ENCODE results near the gene TPK1. TPM values are rescaled to one million over a fixed set of nuclear protein-coding genes. Genes with fewer than 3 reads are reported as not detected.
A peak's percentile ranks its signal among the peaks of the same experiment; 100 is the strongest.
"Not testable (repeated sequence)": the region's sequence is repeated elsewhere in the genome, so short reads cannot be mapped to it uniquely, and the experiment has no call there.

Gene TPK1
- total and polyA plus RNA-seq, 7 donors: 1.7 to 5.1 (median 2.5) TPM

- TF ChIP-seq CTCF (IDR thresholded peaks at IDR 0.05): no peak
- ATAC-seq (no peak), DNase-seq (no peak)
- Histone ChIP-seq H3K27me3 (ENCODE audit: insufficient read depth in 3 of 3, low read length in 2 of 3) (no peaks in the 10 kb centered on the region), H3K27ac (no peak overlapping the region), H3K4me1 (no peaks in the 10 kb centered on the region), H3K9me3 (no peaks in the 10 kb centered on the region), H3K4me3 (no peak overlapping the region), H3K36me3 (ENCODE audit: insufficient read depth in 1 of 2, low read depth in 1 of 2) (no peaks in the 10 kb centered on the region)
- intact Hi-C loops (cut with DNase I): no loop called here
- 85 to 88% (median 85%) methylated on average over 3 of the region's 3 CpGs for WGBS, 3 donors
These were observed 397.1 kb downstream of the TPK1 start for GRCh38 chr7:144438759-144439158.

GRCh38 chr7:144437370-144438191 lies 398.3 kb downstream of the TPK1 start:
- H3K4me1 ChIP-seq: no peaks in the 10 kb centered on the region
- no peak for ATAC-seq
- no peak for DNase-seq
- no peak overlapping the region for H3K27ac ChIP-seq
- intact Hi-C loops (cut with DNase I): no loop called here
- WGBS, 3 donors: 79 to 82% (median 82%) methylated on average over 4 of the region's 4 CpGs
- peak; percentile 22 for TF ChIP-seq CTCF (IDR thresholded peaks at IDR 0.05)
- H3K36me3 ChIP-seq (ENCODE audit: insufficient read depth in 1 of 2, low read depth in 1 of 2): no peaks in the 10 kb centered on the region
- H3K4me3 ChIP-seq: no peak overlapping the region
- no peaks in the 10 kb centered on the region for H3K9me3 ChIP-seq
- H3K27me3 ChIP-seq (ENCODE audit: insufficient read depth in 3 of 3, low read length in 2 of 3): no peaks in the 10 kb centered on the region

GRCh38 chr7:144436500-144436899 lies 399.4 kb downstream of the TPK1 start:
- H3K4me1 ChIP-seq: no peaks in the 10 kb centered on the region
- ATAC-seq (no peak), DNase-seq (no peak)
- TF ChIP-seq CTCF (IDR thresholded peaks at IDR 0.05): no peak
- no peak overlapping the region for H3K27ac ChIP-seq
- WGBS, 3 donors: 73 to 75% (median 74%) methylated on average over 9 of the region's 9 CpGs
- no peaks in the 10 kb centered on the region for H3K27me3 ChIP-seq (ENCODE audit: insufficient read depth in 3 of 3, low read length in 2 of 3)
- no peak overlapping the region for H3K4me3 ChIP-seq
- no peaks in the 10 kb centered on the region for H3K36me3 ChIP-seq (ENCODE audit: insufficient read depth in 1 of 2, low read depth in 1 of 2)
- H3K9me3 ChIP-seq: no peaks in the 10 kb centered on the region
- intact Hi-C loops (cut with DNase I): no loop called here

GRCh38 chr7:144428431-144428830 lies 407.4 kb downstream of the TPK1 start:
- Histone ChIP-seq H3K9me3 (no peaks in the 10 kb centered on the region), H3K36me3 (ENCODE audit: insufficient read depth in 1 of 2, low read depth in 1 of 2) (no peaks in the 10 kb centered on the region), H3K27ac (no peak overlapping the region), H3K27me3 (ENCODE audit: insufficient read depth in 3 of 3, low read length in 2 of 3) (no peaks in the 10 kb centered on the region), H3K4me1 (no peaks in the 10 kb centered on the region), H3K4me3 (no peak overlapping the region)
- no peak for DNase-seq
- no peak for TF ChIP-seq CTCF (IDR thresholded peaks at IDR 0.05)
- no peak for ATAC-seq
- intact Hi-C loops (cut with DNase I): no loop called here
- WGBS, 3 donors: 65 to 69% (median 66%) methylated on average over 2 of the region's 2 CpGs

- H3K4me3 ChIP-seq; H3K27ac ChIP-seq; H3K9me3 ChIP-seq; H3K36me3 ChIP-seq (ENCODE audit: insufficient read depth in 1 of 2, low read depth in 1 of 2); intact Hi-C loops (cut with DNase I); H3K27me3 ChIP-seq (ENCODE audit: insufficient read depth in 3 of 3, low read length in 2 of 3); DNase-seq; H3K4me1 ChIP-seq; ATAC-seq: not testable (repeated sequence)
- 30 to 35% (median 35%) methylated on average over 2 of the region's 2 CpGs for WGBS, 3 donors
These were observed 408.3 kb downstream of the TPK1 start for GRCh38 chr7:144427539-144427938.

GRCh38 chr7:144418931-144419330 lies 416.9 kb downstream of the TPK1 start:
- H3K4me1 ChIP-seq; H3K27me3 ChIP-seq (ENCODE audit: insufficient read depth in 3 of 3, low read length in 2 of 3); H3K9me3 ChIP-seq; H3K27ac ChIP-seq; intact Hi-C loops (cut with DNase I); H3K36me3 ChIP-seq (ENCODE audit: insufficient read depth in 1 of 2, low read depth in 1 of 2); H3K4me3 ChIP-seq; ATAC-seq; DNase-seq: not testable (repeated sequence)
- WGBS, 3 donors: 86 to 91% (median 87%) methylated on average over 4 of the region's 4 CpGs

All from psoas muscle (tissue), 8 donors.